GM23338 (cell line): ENCODE measurements around the gene THADA. TPM values are rescaled to one million over a fixed set of nuclear protein-coding genes. Genes with fewer than 3 reads are reported as not detected.

Experiments
- ATAC-seq: fragments of 200-7000 bp; cut with Tn5 transposase; 3 replicates; pipeline ENCODE4 v1.9.1; 2020
- DNase-seq: peaks from one replicate; pipeline ENCODE4 v3.0.0-alpha.2; 2015; ENCODE audit warnings: low spot score
- H2AFZ ChIP-seq: fragments of 200-600 bp; sonication (generic); 2 replicates; pipeline ENCODE4 v1.8.0; 2016; ENCODE audit warnings: antibody characterized with exemption, mild to moderate bottlenecking, moderate library complexity
- H3F3A ChIP-seq: fragments of 200-600 bp; sonication (generic); replicated peaks from 2 replicates; pipeline ENCODE4 v1.8.0; 2017; ENCODE audit warnings: antibody characterized with exemption, mixed run types, low read depth
- H3K27ac ChIP-seq: fragments of 200-600 bp; sonication (generic); 2 replicates; pipeline ENCODE4 v1.6.1; 2016; ENCODE audit warnings: low read depth
- H3K27me3 ChIP-seq: fragments of 200-600 bp; sonication (generic); 2 replicates; pipeline ENCODE4 v1.8.0; 2016; ENCODE audit warnings: mild to moderate bottlenecking, mixed run types, moderate library complexity; ENCODE audit not compliant: insufficient read depth
- H3K36me3 ChIP-seq: fragments of 200-600 bp; sonication (generic); 2 replicates; pipeline ENCODE4 v1.8.0; 2016; ENCODE audit warnings: mild to moderate bottlenecking; ENCODE audit not compliant: insufficient read depth
- H3K4me1 ChIP-seq: fragments of 200-600 bp; sonication (generic); 2 replicates; pipeline ENCODE4 v1.8.0; 2016; ENCODE audit warnings: mild to moderate bottlenecking, moderate library complexity; ENCODE audit not compliant: insufficient read depth
- H3K4me2 ChIP-seq: fragments of 200-600 bp; sonication (generic); 2 replicates; pipeline ENCODE4 v1.7.1; 2017; ENCODE audit warnings: mixed run types
- H3K4me3 ChIP-seq: fragments of 200-600 bp; sonication (generic); 2 replicates; pipeline ENCODE4 v1.6.1; 2016; ENCODE audit warnings: mixed run types
- H3K79me2 ChIP-seq: fragments of 200-600 bp; sonication (generic); replicated peaks from 2 replicates; pipeline ENCODE4 v1.8.0; 2017; ENCODE audit warnings: mild to moderate bottlenecking; ENCODE audit not compliant: insufficient read depth
- H3K9me2 ChIP-seq: fragments of 200-600 bp; sonication (generic); 2 replicates; pipeline ENCODE4 v1.8.0; 2017; ENCODE audit not compliant: insufficient read depth
- H4K20me1 ChIP-seq: fragments of 200-600 bp; sonication (generic); replicated peaks from 2 replicates; pipeline ENCODE4 v1.8.0; 2017; ENCODE audit warnings: mild to moderate bottlenecking; ENCODE audit not compliant: insufficient read depth
- H3K27ac Mint-ChIP-seq: 2 replicates; pipeline ENCODE4 v1.8.0; 2020; ENCODE audit warnings: inconsistent platforms, mild to moderate bottlenecking, moderate library complexity, mixed read lengths
- H3K27me3 Mint-ChIP-seq: 3 replicates; pipeline ENCODE4 v1.8.0; 2022; ENCODE audit warnings: low read depth, mild to moderate bottlenecking, moderate library complexity, mixed read lengths, inconsistent platforms; ENCODE audit not compliant: insufficient read depth, poor library complexity
- H3K36me3 Mint-ChIP-seq: 3 replicates; pipeline ENCODE4 v1.8.0; 2021; ENCODE audit warnings: low read depth, mild to moderate bottlenecking, inconsistent platforms, moderate library complexity, mixed read lengths
- H3K4me1 Mint-ChIP-seq: 3 replicates; pipeline ENCODE4 v1.8.0; 2020; ENCODE audit warnings: mild to moderate bottlenecking, inconsistent platforms, mixed read lengths
- H3K4me3 Mint-ChIP-seq: 3 replicates; pipeline ENCODE4 v1.8.0; 2021; ENCODE audit warnings: moderate library complexity, mild to moderate bottlenecking, inconsistent platforms, mixed read lengths
- H3K9me3 Mint-ChIP-seq: 3 replicates; pipeline ENCODE4 v1.8.0; 2020; ENCODE audit warnings: moderate library complexity, mild to moderate bottlenecking, inconsistent platforms, mixed read lengths
- CREB1 ChIP-seq: fragments of 250-450 bp; sonication (Bioruptor Pico); IDR thresholded peaks from 2 replicates; pipeline ENCODE4 v1.5.0; 2020; ENCODE audit warnings: low read depth, mild to moderate bottlenecking, moderate library complexity
- ETS1 ChIP-seq: IDR thresholded peaks from 2 replicates; pipeline ENCODE4 v1.6.1; 2016; ENCODE audit warnings: antibody characterized with exemption
- EZH2 ChIP-seq: fragments of 200-600 bp; sonication (generic); IDR thresholded peaks from one replicate; pipeline ENCODE4 v1.8.0; 2017; ENCODE audit warnings: antibody characterized with exemption, mild to moderate bottlenecking, low read depth; ENCODE audit not compliant: unreplicated experiment
- EZH2phosphoT487 ChIP-seq: fragments of 200-600 bp; sonication (generic); IDR thresholded peaks from one replicate; pipeline ENCODE4 v1.8.1; 2018; ENCODE audit warnings: antibody characterized with exemption; ENCODE audit not compliant: unreplicated experiment
- JUNB ChIP-seq: IDR thresholded peaks from one replicate; pipeline ENCODE4 v1.6.1; 2016; ENCODE audit warnings: antibody characterized with exemption; ENCODE audit not compliant: unreplicated experiment
- NANOG ChIP-seq: IDR thresholded peaks from 2 replicates; pipeline ENCODE4 v1.6.1; 2016; ENCODE audit warnings: antibody characterized with exemption, borderline replicate concordance
- POLR2AphosphoS5 ChIP-seq: IDR thresholded peaks from 2 replicates; pipeline ENCODE4 v1.6.1; 2016; ENCODE audit warnings: antibody characterized with exemption, low read depth
- STAT1 ChIP-seq: IDR thresholded peaks from one replicate; pipeline ENCODE4 v1.6.1; 2016; ENCODE audit warnings: antibody characterized with exemption; ENCODE audit not compliant: unreplicated experiment
- ZNF114 ChIP-seq: fragments of 250-450 bp; sonication (Bioruptor Pico); IDR thresholded peaks from 2 replicates; pipeline ENCODE4 v1.5.0; 2020; ENCODE audit warnings: mild to moderate bottlenecking, moderate library complexity
- ZNF331 ChIP-seq: fragments of 250-450 bp; sonication (Bioruptor Pico); IDR thresholded peaks from 2 replicates; pipeline ENCODE4 v1.5.0; 2020; ENCODE audit warnings: low read depth, mild to moderate bottlenecking, moderate library complexity
- ZNF462 ChIP-seq: fragments of 250-450 bp; sonication (Bioruptor Pico); IDR thresholded peaks from 2 replicates; pipeline ENCODE4 v1.5.0; 2020; ENCODE audit warnings: mild to moderate bottlenecking, moderate library complexity
- polyA plus RNA-seq: library from polyadenylated mRNA; unstranded; fragments of >200 nt; fragmentation: Nextera tagmentation; extraction: Ambion mirVana; gene quantifications from 2 replicates; pipeline ENCODE4 v1.2.1, GENCODE V29; 2016
- total RNA-seq: library from RNA; depleted of rRNA; stranded (reverse); fragments of >200 nt; shearing (Covaris generic); gene quantifications from 2 replicates; pipeline ENCODE4 v1.2.3, GENCODE V29; 2014
- TF ChIP-seq, protein P1 (sequence below): IDR thresholded peaks from one replicate; pipeline ENCODE4 v1.6.1; 2018; ENCODE audit warnings: antibody characterized with exemption; ENCODE audit not compliant: unreplicated experiment
- TF ChIP-seq, protein P2 (sequence below), 2 experiments: fragments of 200-600 bp in 1 of 2; sonication (generic) in 1 of 2; conservative IDR thresholded peaks; 2 replicates each; pipeline versions ENCODE4 v1.5.1 to v1.6.1; 2016 to 2017; ENCODE audit warnings: antibody characterized with exemption in 2 of 2, low read depth in 2 of 2, mild to moderate bottlenecking in 2 of 2, moderate library complexity in 1 of 2

The THADA gene
- total and polyA plus RNA-seq, 2 experiments from 2014 or later = 17.0 to 30.7 TPM

- Histone ChIP-seq H3K27me3 (no peaks in the 10 kb centered on the region), H3K9me2 (no peaks in the 10 kb centered on the region), H4K20me1 (no peaks in the 10 kb centered on the region), H3K79me2 (no peaks in the 10 kb centered on the region), H3K36me3 (no peaks in the 10 kb centered on the region; the same call in 1 of the 2 replicates), H3K27ac (no peak overlapping the region), H2AFZ (no peak overlapping the region), H3K4me2 (no peak overlapping the region), H3K4me3 (no peak overlapping the region), H3K4me1 (peaks cover 5% of the 10 kb centered on the region; the same call in 1 of the 2 replicates), H3F3A (no peaks in the 10 kb centered on the region)
- ATAC-seq (no peak), DNase-seq (no peak)
- Mint-ChIP-seq H3K4me1 (peaks cover 5% of the 10 kb centered on the region; the same call in 2 of the 3 replicates), H3K36me3 (peaks cover 7% of the 10 kb centered on the region; the same call in 2 of the 3 replicates), H3K27ac (no peak overlapping the region), H3K27me3 (no peaks in the 10 kb centered on the region), H3K9me3 (no peaks in the 10 kb centered on the region), H3K4me3 (no peak overlapping the region)
- TF ChIP-seq ZNF331 (no peak), EZH2 (no peak), STAT1 (no peak), JUNB (no peak), CREB1 (CRISPR knock-in tag) (no peak), NANOG (no peak), ZNF114 (no peak), ETS1 (no peak), POLR2AphosphoS5 (no peak), EZH2phosphoT487 (no peak), ZNF462 (CRISPR knock-in tag) (no peak)
- TF ChIP-seq, protein P1, sequence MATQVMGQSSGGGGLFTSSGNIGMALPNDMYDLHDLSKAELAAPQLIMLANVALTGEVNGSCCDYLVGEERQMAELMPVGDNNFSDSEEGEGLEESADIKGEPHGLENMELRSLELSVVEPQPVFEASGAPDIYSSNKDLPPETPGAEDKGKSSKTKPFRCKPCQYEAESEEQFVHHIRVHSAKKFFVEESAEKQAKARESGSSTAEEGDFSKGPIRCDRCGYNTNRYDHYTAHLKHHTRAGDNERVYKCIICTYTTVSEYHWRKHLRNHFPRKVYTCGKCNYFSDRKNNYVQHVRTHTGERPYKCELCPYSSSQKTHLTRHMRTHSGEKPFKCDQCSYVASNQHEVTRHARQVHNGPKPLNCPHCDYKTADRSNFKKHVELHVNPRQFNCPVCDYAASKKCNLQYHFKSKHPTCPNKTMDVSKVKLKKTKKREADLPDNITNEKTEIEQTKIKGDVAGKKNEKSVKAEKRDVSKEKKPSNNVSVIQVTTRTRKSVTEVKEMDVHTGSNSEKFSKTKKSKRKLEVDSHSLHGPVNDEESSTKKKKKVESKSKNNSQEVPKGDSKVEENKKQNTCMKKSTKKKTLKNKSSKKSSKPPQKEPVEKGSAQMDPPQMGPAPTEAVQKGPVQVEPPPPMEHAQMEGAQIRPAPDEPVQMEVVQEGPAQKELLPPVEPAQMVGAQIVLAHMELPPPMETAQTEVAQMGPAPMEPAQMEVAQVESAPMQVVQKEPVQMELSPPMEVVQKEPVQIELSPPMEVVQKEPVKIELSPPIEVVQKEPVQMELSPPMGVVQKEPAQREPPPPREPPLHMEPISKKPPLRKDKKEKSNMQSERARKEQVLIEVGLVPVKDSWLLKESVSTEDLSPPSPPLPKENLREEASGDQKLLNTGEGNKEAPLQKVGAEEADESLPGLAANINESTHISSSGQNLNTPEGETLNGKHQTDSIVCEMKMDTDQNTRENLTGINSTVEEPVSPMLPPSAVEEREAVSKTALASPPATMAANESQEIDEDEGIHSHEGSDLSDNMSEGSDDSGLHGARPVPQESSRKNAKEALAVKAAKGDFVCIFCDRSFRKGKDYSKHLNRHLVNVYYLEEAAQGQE = no peak
- TF ChIP-seq, protein P2, sequence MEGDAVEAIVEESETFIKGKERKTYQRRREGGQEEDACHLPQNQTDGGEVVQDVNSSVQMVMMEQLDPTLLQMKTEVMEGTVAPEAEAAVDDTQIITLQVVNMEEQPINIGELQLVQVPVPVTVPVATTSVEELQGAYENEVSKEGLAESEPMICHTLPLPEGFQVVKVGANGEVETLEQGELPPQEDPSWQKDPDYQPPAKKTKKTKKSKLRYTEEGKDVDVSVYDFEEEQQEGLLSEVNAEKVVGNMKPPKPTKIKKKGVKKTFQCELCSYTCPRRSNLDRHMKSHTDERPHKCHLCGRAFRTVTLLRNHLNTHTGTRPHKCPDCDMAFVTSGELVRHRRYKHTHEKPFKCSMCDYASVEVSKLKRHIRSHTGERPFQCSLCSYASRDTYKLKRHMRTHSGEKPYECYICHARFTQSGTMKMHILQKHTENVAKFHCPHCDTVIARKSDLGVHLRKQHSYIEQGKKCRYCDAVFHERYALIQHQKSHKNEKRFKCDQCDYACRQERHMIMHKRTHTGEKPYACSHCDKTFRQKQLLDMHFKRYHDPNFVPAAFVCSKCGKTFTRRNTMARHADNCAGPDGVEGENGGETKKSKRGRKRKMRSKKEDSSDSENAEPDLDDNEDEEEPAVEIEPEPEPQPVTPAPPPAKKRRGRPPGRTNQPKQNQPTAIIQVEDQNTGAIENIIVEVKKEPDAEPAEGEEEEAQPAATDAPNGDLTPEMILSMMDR (conservative IDR thresholded peaks at IDR 0.05; ENCODE audit: low read depth in 2 of 2) = no peak
These were observed 61.3 kb downstream of the THADA start for GRCh38 chr2:43534569-43534968.
